ENCODE data around the gene CARD11.
"Not testable (repeated sequence)": the region's sequence is repeated elsewhere in the genome, so short reads cannot be mapped to it uniquely, and the experiment has no call there.

The CARD11 gene

GRCh38 chr7:2920956-2921652 lies 122.6 kb downstream of the CARD11 start:
- Histone ChIP-seq H3K36me3 (ENCODE audit: control insufficient read depth, insufficient read depth, low read length) (no peaks in the 10 kb centered on the region), H3K4ac (ENCODE audit: low read depth, low read length) (no peak overlapping the region), H4K5ac (ENCODE audit: low read length) (no peak overlapping the region), H3K27ac (ENCODE audit: low read depth, low read length) (no peak overlapping the region), H3K27me3 (ENCODE audit: insufficient read depth, low read length, poor library complexity) (no peaks in the 10 kb centered on the region), H2BK5ac (ENCODE audit: low read length) (no peak overlapping the region), H3K18ac (ENCODE audit: low read length) (no peak overlapping the region), H2AK5ac (ENCODE audit: low read length) (no peak overlapping the region), H3K79me2 (ENCODE audit: control insufficient read depth, insufficient read depth, low read length) (no peaks in the 10 kb centered on the region), H2BK120ac (ENCODE audit: low read depth, low read length) (no peak overlapping the region), H3K79me1 (ENCODE audit: low read length) (no peaks in the 10 kb centered on the region), H3K4me1 (ENCODE audit: control insufficient read depth, low read depth, low read length) (no peaks in the 10 kb centered on the region), H3K9ac (ENCODE audit: low read length) (no peak overlapping the region), H3K4me2 (ENCODE audit: low read length) (no peak overlapping the region), H2BK15ac (replicated peaks; ENCODE audit: low read depth) (no peak overlapping the region), H3K56ac (ENCODE audit: low read length) (no peak overlapping the region), H4K8ac (ENCODE audit: low read depth, low read length) (no peak overlapping the region), H3K4me3 (ENCODE audit: low read length) (no peak overlapping the region), H3K23ac (ENCODE audit: low read length) (no peak overlapping the region)
- no CpG with 5 or more reads among the region's 17 CpGs for WGBS (ENCODE audit: extremely low coverage, insufficient coverage, low lambda C conversion rate)
- DNase-seq, result no peak

DNA sequence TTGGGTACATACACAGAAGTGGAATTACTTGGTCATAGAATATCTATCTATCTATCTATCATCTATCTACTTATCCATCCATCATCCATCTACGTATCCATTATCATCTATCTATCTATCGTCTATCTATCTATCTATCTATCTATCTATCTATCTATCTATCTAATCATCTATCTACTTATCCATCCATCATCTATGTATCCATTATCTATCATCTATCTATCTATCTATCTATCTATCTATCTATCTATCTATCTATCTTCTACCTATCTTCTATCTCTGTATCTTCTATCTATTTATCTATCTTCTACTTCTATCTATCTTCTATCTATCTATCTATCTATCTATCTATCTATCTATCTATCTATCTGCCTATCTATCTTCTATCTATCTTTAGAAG lies 123.2 kb downstream of the CARD11 start:
- H3K9ac ChIP-seq (ENCODE audit: low read length); H3K4ac ChIP-seq (ENCODE audit: low read depth, low read length); H2BK15ac ChIP-seq (replicated peaks; ENCODE audit: low read depth): not testable (repeated sequence)

GRCh38 chr7:2920041-2920440 lies 123.6 kb downstream of the CARD11 start:
- no peak overlapping the region for H3K9ac ChIP-seq (ENCODE audit: low read length)
- H3K36me3 ChIP-seq (ENCODE audit: control insufficient read depth, insufficient read depth, low read length), result no peaks in the 10 kb centered on the region
- no peaks in the 10 kb centered on the region for H3K27me3 ChIP-seq (ENCODE audit: insufficient read depth, low read length, poor library complexity)
- H2BK15ac ChIP-seq (replicated peaks; ENCODE audit: low read depth), result no peak overlapping the region
- H3K27ac ChIP-seq (ENCODE audit: low read depth, low read length), result no peak overlapping the region
- H3K79me1 ChIP-seq (ENCODE audit: low read length), result no peaks in the 10 kb centered on the region
- H3K18ac ChIP-seq (ENCODE audit: low read length), result no peak overlapping the region
- no CpG with 5 or more reads among the region's 4 CpGs for WGBS (ENCODE audit: extremely low coverage, insufficient coverage, low lambda C conversion rate)
- no peaks in the 10 kb centered on the region for H3K79me2 ChIP-seq (ENCODE audit: control insufficient read depth, insufficient read depth, low read length)
- H4K8ac ChIP-seq (ENCODE audit: low read depth, low read length), result no peak overlapping the region
- no peak overlapping the region for H3K4ac ChIP-seq (ENCODE audit: low read depth, low read length)
- no peak overlapping the region for H3K23ac ChIP-seq (ENCODE audit: low read length)
- DNase-seq, result no peak
- no peak overlapping the region for H2AK5ac ChIP-seq (ENCODE audit: low read length)
- H3K4me3 ChIP-seq (ENCODE audit: low read length), result no peak overlapping the region
- no peak overlapping the region for H4K5ac ChIP-seq (ENCODE audit: low read length)
- H3K56ac ChIP-seq (ENCODE audit: low read length), result no peak overlapping the region
- no peaks in the 10 kb centered on the region for H3K4me1 ChIP-seq (ENCODE audit: control insufficient read depth, low read depth, low read length)
- no peak overlapping the region for H2BK120ac ChIP-seq (ENCODE audit: low read depth, low read length)
- H3K4me2 ChIP-seq (ENCODE audit: low read length), result no peak overlapping the region
- H2BK5ac ChIP-seq (ENCODE audit: low read length), result no peak overlapping the region

More for the DNA sequence above, 123.2 kb downstream of the CARD11 start:
- not testable (repeated sequence) for H3K36me3 ChIP-seq (ENCODE audit: control insufficient read depth, insufficient read depth, low read length); H2BK5ac ChIP-seq (ENCODE audit: low read length); H4K8ac ChIP-seq (ENCODE audit: low read depth, low read length); H3K4me3 ChIP-seq (ENCODE audit: low read length); H3K18ac ChIP-seq (ENCODE audit: low read length); H3K56ac ChIP-seq (ENCODE audit: low read length); H2AK5ac ChIP-seq (ENCODE audit: low read length); H4K5ac ChIP-seq (ENCODE audit: low read length); H3K27ac ChIP-seq (ENCODE audit: low read depth, low read length); H3K4me2 ChIP-seq (ENCODE audit: low read length); H3K79me2 ChIP-seq (ENCODE audit: control insufficient read depth, insufficient read depth, low read length); DNase-seq; H3K79me1 ChIP-seq (ENCODE audit: low read length); H3K27me3 ChIP-seq (ENCODE audit: insufficient read depth, low read length, poor library complexity); H3K4me1 ChIP-seq (ENCODE audit: control insufficient read depth, low read depth, low read length); H3K23ac ChIP-seq (ENCODE audit: low read length); H2BK120ac ChIP-seq (ENCODE audit: low read depth, low read length)
- 100% methylated on average over 1 of the region's 2 CpGs for WGBS (ENCODE audit: extremely low coverage, insufficient coverage, low lambda C conversion rate)

- Histone ChIP-seq H2BK5ac (ENCODE audit: low read length) (no peak overlapping the region), H3K4me1 (ENCODE audit: control insufficient read depth, low read depth, low read length) (no peaks in the 10 kb centered on the region), H3K23ac (ENCODE audit: low read length) (no peak overlapping the region), H2BK120ac (ENCODE audit: low read depth, low read length) (no peak overlapping the region), H3K18ac (ENCODE audit: low read length) (no peak overlapping the region), H4K5ac (ENCODE audit: low read length) (no peak overlapping the region), H3K4me3 (ENCODE audit: low read length) (no peak overlapping the region), H3K79me2 (ENCODE audit: control insufficient read depth, insufficient read depth, low read length) (no peaks in the 10 kb centered on the region), H3K4me2 (ENCODE audit: low read length) (no peak overlapping the region), H3K27ac (ENCODE audit: low read depth, low read length) (no peak overlapping the region), H3K4ac (ENCODE audit: low read depth, low read length) (no peak overlapping the region), H4K8ac (ENCODE audit: low read depth, low read length) (no peak overlapping the region), H3K27me3 (ENCODE audit: insufficient read depth, low read length, poor library complexity) (no peaks in the 10 kb centered on the region), H3K36me3 (ENCODE audit: control insufficient read depth, insufficient read depth, low read length) (no peaks in the 10 kb centered on the region), H3K56ac (ENCODE audit: low read length) (no peak overlapping the region), H3K79me1 (ENCODE audit: low read length) (no peaks in the 10 kb centered on the region), H3K9ac (ENCODE audit: low read length) (no peak overlapping the region), H2BK15ac (replicated peaks; ENCODE audit: low read depth) (no peak overlapping the region), H2AK5ac (ENCODE audit: low read length) (no peak overlapping the region)
- no CpG with 5 or more reads among the region's 19 CpGs for whole genome bisulfite sequencing (ENCODE audit: extremely low coverage, insufficient coverage, low lambda C conversion rate)
- no peak for DNase-seq
These were observed 124.4 kb downstream of the CARD11 start for GRCh38 chr7:2919256-2919655.

DNA sequence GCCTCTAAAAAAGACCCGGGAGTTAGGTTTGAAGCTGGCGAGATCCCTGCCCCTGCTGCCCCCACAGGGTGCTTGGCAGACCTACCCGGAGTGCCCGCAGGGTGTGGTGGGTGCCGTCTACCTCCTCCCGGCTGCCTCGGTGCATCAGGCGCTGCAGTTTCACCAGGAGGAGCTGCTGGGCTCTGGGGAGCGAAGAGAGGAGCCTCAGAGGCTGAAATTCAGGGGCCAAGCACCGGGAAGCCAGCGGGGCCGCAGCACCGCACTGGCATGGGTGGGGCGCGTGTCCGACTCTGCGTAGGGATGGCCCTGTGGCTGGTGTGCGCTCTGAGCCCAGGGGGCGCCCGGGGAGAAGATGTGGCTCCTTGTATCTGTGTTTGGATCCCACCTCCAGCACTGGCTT lies 125.3 kb downstream of the CARD11 start:
- Histone ChIP-seq H3K4me2 (ENCODE audit: low read length) (no peak overlapping the region), H3K79me1 (ENCODE audit: low read length) (no peaks in the 10 kb centered on the region), H3K36me3 (ENCODE audit: control insufficient read depth, insufficient read depth, low read length) (no peaks in the 10 kb centered on the region), H2BK120ac (ENCODE audit: low read depth, low read length) (no peak overlapping the region), H3K56ac (ENCODE audit: low read length) (no peak overlapping the region), H3K23ac (ENCODE audit: low read length) (no peak overlapping the region), H2BK15ac (replicated peaks; ENCODE audit: low read depth) (no peak overlapping the region), H3K4ac (ENCODE audit: low read depth, low read length) (no peak overlapping the region), H3K27me3 (ENCODE audit: insufficient read depth, low read length, poor library complexity) (no peaks in the 10 kb centered on the region), H2BK5ac (ENCODE audit: low read length) (no peak overlapping the region), H3K9ac (ENCODE audit: low read length) (no peak overlapping the region), H4K8ac (ENCODE audit: low read depth, low read length) (no peak overlapping the region), H3K18ac (ENCODE audit: low read length) (no peak overlapping the region), H3K79me2 (ENCODE audit: control insufficient read depth, insufficient read depth, low read length) (no peaks in the 10 kb centered on the region), H2AK5ac (ENCODE audit: low read length) (no peak overlapping the region), H3K27ac (ENCODE audit: low read depth, low read length) (no peak overlapping the region), H3K4me3 (ENCODE audit: low read length) (no peak overlapping the region), H4K5ac (ENCODE audit: low read length) (no peak overlapping the region), H3K4me1 (ENCODE audit: control insufficient read depth, low read depth, low read length) (no peaks in the 10 kb centered on the region)
- no CpG with 5 or more reads among the region's 20 CpGs for WGBS (ENCODE audit: extremely low coverage, insufficient coverage, low lambda C conversion rate)
- no peak for DNase-seq

- no peak overlapping the region for H3K27ac ChIP-seq (ENCODE audit: low read depth, low read length)
- no peak for DNase-seq
- WGBS (ENCODE audit: extremely low coverage, insufficient coverage, low lambda C conversion rate), result no CpG with 5 or more reads among the region's 16 CpGs
These were observed 128.6 kb downstream of the CARD11 start for GRCh38 chr7:2915023-2915422.

More at GRCh38 chr7:2915023-2915422, 128.6 kb downstream of the CARD11 start:
- no peaks in the 10 kb centered on the region for H3K27me3 ChIP-seq (ENCODE audit: insufficient read depth, low read length, poor library complexity)
- H3K4me3 ChIP-seq (ENCODE audit: low read length), result no peak overlapping the region
- H3K36me3 ChIP-seq (ENCODE audit: control insufficient read depth, insufficient read depth, low read length), result no peaks in the 10 kb centered on the region
- no peak overlapping the region for H2BK15ac ChIP-seq (replicated peaks; ENCODE audit: low read depth)
- H4K8ac ChIP-seq (ENCODE audit: low read depth, low read length), result no peak overlapping the region
- no peak overlapping the region for H2BK120ac ChIP-seq (ENCODE audit: low read depth, low read length)
- no peaks in the 10 kb centered on the region for H3K79me2 ChIP-seq (ENCODE audit: control insufficient read depth, insufficient read depth, low read length)
- H3K23ac ChIP-seq (ENCODE audit: low read length), result no peak overlapping the region
- H4K5ac ChIP-seq (ENCODE audit: low read length), result no peak overlapping the region
- H3K4me1 ChIP-seq (ENCODE audit: control insufficient read depth, low read depth, low read length), result no peaks in the 10 kb centered on the region
- H3K4ac ChIP-seq (ENCODE audit: low read depth, low read length), result no peak overlapping the region
- H3K18ac ChIP-seq (ENCODE audit: low read length), result no peak overlapping the region
- H3K79me1 ChIP-seq (ENCODE audit: low read length), result no peaks in the 10 kb centered on the region
- H3K4me2 ChIP-seq (ENCODE audit: low read length), result no peak overlapping the region
- no peak overlapping the region for H3K9ac ChIP-seq (ENCODE audit: low read length)
- H3K56ac ChIP-seq (ENCODE audit: low read length), result no peak overlapping the region
- no peak overlapping the region for H2AK5ac ChIP-seq (ENCODE audit: low read length)
- H2BK5ac ChIP-seq (ENCODE audit: low read length), result no peak overlapping the region
